ENCODE results near the gene IMMT.
A peak's percentile ranks its signal among the peaks of the same experiment; 100 is the strongest.

Gene IMMT

GRCh38 chr2:86199834-86200177, 4.5 kb upstream of the IMMT start:
- TF ChIP-seq CTCF (IDR thresholded peaks at IDR 0.05) (no peak), ZFX (IDR thresholded peaks at IDR 0.05; ENCODE audit: borderline replicate concordance) (no peak)

GRCh38 chr2:86195808-86196387, 636 bp upstream of the IMMT start:
- no peak for TF ChIP-seq ZFX (IDR thresholded peaks at IDR 0.05; ENCODE audit: borderline replicate concordance)
- no peak for TF ChIP-seq CTCF (IDR thresholded peaks at IDR 0.05)
- H3K27ac ChIP-seq, result peak overlapping the region; percentile 99

More at GRCh38 chr2:86199834-86200177, 4.5 kb upstream of the IMMT start:
- H3K27ac ChIP-seq, result peak overlapping the region; percentile 77

GRCh38 chr2:86194751-86195054, 559 bp downstream of the IMMT start:
- TF ChIP-seq ZFX (IDR thresholded peaks at IDR 0.05; ENCODE audit: borderline replicate concordance) (no peak), CTCF (IDR thresholded peaks at IDR 0.05) (no peak)
- peak overlapping the region; percentile 99 for H3K27ac ChIP-seq

- TF ChIP-seq ZFX (IDR thresholded peaks at IDR 0.05; ENCODE audit: borderline replicate concordance) (no peak), CTCF (IDR thresholded peaks at IDR 0.05) (no peak)
- peak overlapping the region; percentile 99 for H3K27ac ChIP-seq
Observed at GRCh38 chr2:86193901-86194567, 1.2 kb downstream of the IMMT start.

- TF ChIP-seq ZFX (IDR thresholded peaks at IDR 0.05; ENCODE audit: borderline replicate concordance), result no peak
- TF ChIP-seq CTCF (IDR thresholded peaks at IDR 0.05), result no peak
- H3K27ac ChIP-seq, result no peak overlapping the region
Observed at GRCh38 chr2:86189782-86190416, 5.4 kb downstream of the IMMT start.

GRCh38 chr2:86186431-86186830, 8.8 kb downstream of the IMMT start:
- TF ChIP-seq ZFX (IDR thresholded peaks at IDR 0.05; ENCODE audit: borderline replicate concordance), result no peak
- TF ChIP-seq CTCF (IDR thresholded peaks at IDR 0.05), result no peak
- H3K27ac ChIP-seq, result no peak overlapping the region

- TF ChIP-seq CTCF (IDR thresholded peaks at IDR 0.05) (no peak), ZFX (IDR thresholded peaks at IDR 0.05; ENCODE audit: borderline replicate concordance) (no peak)
- no peak overlapping the region for H3K27ac ChIP-seq
Observed at GRCh38 chr2:86185517-86186212, 9.6 kb downstream of the IMMT start.
